Stomach (tissue), 9 donors: ENCODE measurements around the gene CORO1C. TPM values are rescaled to one million over a fixed set of nuclear protein-coding genes. Genes with fewer than 3 reads are reported as not detected.
A peak's percentile ranks its signal among the peaks of the same experiment; 100 is the strongest.

Experiments
- DNase-seq, 2 donors: peaks; one replicate each; pipeline versions ENCODE4 v3.0.0 to v3.0.0-alpha.2; 2013 to 2019
- H3K27ac ChIP-seq, 5 donors: fragments of 200-600 bp in 4 of 5; sonication (generic) in 4 of 5; one replicate each; pipeline ENCODE4 v1.5.1; 2013 to 2019; ENCODE audit warnings: mild to moderate bottlenecking in 1 of 5, moderate library complexity in 1 of 5
- H3K27me3 ChIP-seq, 3 donors: fragments of 200-600 bp; sonication (generic); one replicate each; pipeline ENCODE4 v1.5.1; 2017 to 2019; ENCODE audit warnings: mixed run types in 1 of 3
- H3K36me3 ChIP-seq, 4 donors: fragments of 200-600 bp; sonication (generic); 1 replicate in 3 of 4; 2 replicates in 1 of 4; pipeline ENCODE4 v1.5.1; 2016 to 2019
- H3K4me1 ChIP-seq, 4 donors: fragments of 200-600 bp; sonication (generic); one replicate each; pipeline ENCODE4 v1.5.1; 2016 to 2019
- H3K4me3 ChIP-seq, 4 donors: fragments of 200-600 bp; sonication (generic) in 3 of 4; one replicate each; pipeline ENCODE4 v1.5.1; 2016 to 2019; ENCODE audit warnings: mild to moderate bottlenecking in 1 of 4
- H3K9me3 ChIP-seq, 4 donors: fragments of 200-600 bp; sonication (generic); one replicate each; pipeline ENCODE4 v1.5.1; 2016 to 2019
- CTCF ChIP-seq, 7 experiments: fragments of 450-650 bp in 4 of 7; fragments of 200-600 bp in 3 of 7; sonication (generic) in 3 of 7; IDR thresholded peaks; one replicate each; pipeline ENCODE4 v1.5.1; 2016 to 2019; ENCODE audit warnings: antibody characterized with exemption in 7 of 7, control low read depth in 2 of 7, mild to moderate bottlenecking in 1 of 7
- EP300 ChIP-seq: sonication (generic); formaldehyde crosslinking; IDR thresholded peaks from one replicate; pipeline ENCODE4 v1.6.1; 2017; ENCODE audit warnings: antibody characterized with exemption
- POLR2A ChIP-seq, 4 donors: fragments of 450-650 bp; IDR thresholded peaks; one replicate each; pipeline ENCODE4 v1.6.1; 2016; ENCODE audit warnings: antibody characterized with exemption in 4 of 4, control low read depth in 2 of 4, mild to moderate bottlenecking in 1 of 4, moderate library complexity in 1 of 4
- POLR2AphosphoS5 ChIP-seq, 3 donors: sonication (generic); formaldehyde crosslinking; IDR thresholded peaks; one replicate each; pipeline ENCODE4 v1.6.1; 2016; ENCODE audit warnings: antibody characterized with exemption in 3 of 3
- WGBS, 5 donors: extraction: QIAGEN DNeasy Blood & Tissue Kit in 3 of 5; methylation state at CpG; one replicate each; pipeline versions ENCODE4 v1.1.5 to v1.1.7; 2013 to 2018; 5-methylcytosine and 5-hydroxymethylcytosine counted together
- intact Hi-C: fragments of 100-400 bp; cut with DNase I; formaldehyde crosslinking; loops from one replicate; pipeline ENCODE4 v1.15.1; 2023; ENCODE audit warnings: low total_unique reads
- polyA plus RNA-seq, 3 donors: library from polyadenylated mRNA; stranded (reverse); fragments of 200-250 nt; gene quantifications; one replicate each; pipeline ENCODE4 v1.2.3, GENCODE V29; 2013
- total RNA-seq, 5 donors: library from RNA; depleted of rRNA; stranded (reverse); fragments of >200 nt; gene quantifications; one replicate each; pipeline versions ENCODE4 v1.1.0 to v1.2.3, GENCODE V29; 2014 to 2016
- donor health status: healthy with polysubstance abuse.
- donor health status: Bipolar disorder and iron deficiency.
- donor health status: healthy.

Gene CORO1C
- total and polyA plus RNA-seq, 8 donors: 27.4 to 392 (median 143) TPM

DNA sequence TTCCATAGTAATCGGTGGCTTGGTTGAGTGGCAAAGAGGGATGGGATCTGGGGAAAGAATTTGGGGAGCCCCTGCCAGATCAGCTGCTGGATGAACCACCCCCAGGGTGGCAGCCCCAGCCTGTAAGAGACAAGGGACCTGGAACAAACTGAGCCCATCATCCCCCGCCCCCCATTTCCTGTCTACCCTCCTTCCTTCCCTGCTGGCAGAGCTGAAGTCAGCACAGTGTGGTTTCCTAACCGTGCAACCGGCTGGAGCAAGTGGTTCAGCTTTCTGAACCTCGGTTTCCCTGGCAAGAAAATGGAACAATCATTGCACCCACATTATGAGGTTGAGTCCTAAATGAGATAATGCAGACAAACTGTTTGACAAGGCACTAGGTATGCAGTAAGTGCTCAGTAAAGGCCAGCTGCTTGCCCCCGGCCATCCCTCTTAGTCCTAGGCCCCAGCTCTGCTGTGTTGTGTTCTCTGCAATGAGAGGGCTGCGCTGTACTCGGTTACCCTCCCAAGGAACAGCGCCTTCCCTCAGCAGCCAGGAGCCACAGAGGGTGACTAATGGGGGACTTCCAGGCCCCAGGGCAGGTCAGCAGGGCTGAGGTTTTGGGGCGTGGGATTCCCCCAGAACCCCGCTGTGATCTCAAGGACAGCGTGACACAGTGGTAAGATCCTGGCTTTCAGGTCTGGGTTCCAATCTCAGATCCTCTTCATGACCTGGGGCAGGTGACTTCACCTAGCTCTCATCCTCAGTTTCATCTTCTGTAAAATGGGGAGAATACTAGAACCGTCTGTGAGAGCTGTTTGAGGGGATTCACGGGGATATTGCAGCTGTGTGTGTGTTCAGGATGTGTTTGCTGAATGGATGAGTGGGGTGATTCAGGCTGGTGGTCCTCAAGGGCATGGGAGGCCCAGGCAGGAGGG, 114.1 kb downstream of the CORO1C start:
- H3K36me3 ChIP-seq: peaks cover 0 to 6% (median 0%) of the 10 kb centered on the region in 4 donors
- H3K27ac ChIP-seq: peak overlapping the region in 2 of 5 donors; percentile 11 to 48
- WGBS, 5 donors: 68 to 75% (median 73%) methylated on average over 14 of the region's 14 CpGs
- intact Hi-C loops: no loop called here
- H3K4me3 ChIP-seq: no peak overlapping the region
- TF ChIP-seq POLR2A (IDR thresholded peaks at IDR 0.05) (no peak), CTCF (IDR thresholded peaks at IDR 0.05) (no peak), EP300 (no peak), POLR2AphosphoS5 (IDR thresholded peaks at IDR 0.05) (no peak)
- peak in 1 of 2 donors; percentile 43 for DNase-seq
- H3K4me1 ChIP-seq: peaks cover 0 to 40% (median 17%) of the 10 kb centered on the region in 4 donors
- H3K9me3 ChIP-seq: no peaks in the 10 kb centered on the region
- no peaks in the 10 kb centered on the region for H3K27me3 ChIP-seq

- DNase-seq: no peak
- intact Hi-C loops: no loop called here
- Histone ChIP-seq H3K4me3 (no peak overlapping the region), H3K4me1 (peaks cover 0 to 32% (median 17%) of the 10 kb centered on the region in 4 donors), H3K27ac (peak overlapping the region in 2 of 5 donors; percentile 11 to 48), H3K36me3 (no peaks in the 10 kb centered on the region), H3K27me3 (no peaks in the 10 kb centered on the region), H3K9me3 (no peaks in the 10 kb centered on the region)
- TF ChIP-seq CTCF (IDR thresholded peaks at IDR 0.05) (no peak), EP300 (no peak), POLR2A (IDR thresholded peaks at IDR 0.05) (no peak), POLR2AphosphoS5 (IDR thresholded peaks at IDR 0.05) (no peak)
- 92 to 95% (median 93%) methylated on average over 2 of the region's 2 CpGs for WGBS, 5 donors
Measured at GRCh38 chr12:108616359-108616758, 115.0 kb downstream of the CORO1C start.

DNA sequence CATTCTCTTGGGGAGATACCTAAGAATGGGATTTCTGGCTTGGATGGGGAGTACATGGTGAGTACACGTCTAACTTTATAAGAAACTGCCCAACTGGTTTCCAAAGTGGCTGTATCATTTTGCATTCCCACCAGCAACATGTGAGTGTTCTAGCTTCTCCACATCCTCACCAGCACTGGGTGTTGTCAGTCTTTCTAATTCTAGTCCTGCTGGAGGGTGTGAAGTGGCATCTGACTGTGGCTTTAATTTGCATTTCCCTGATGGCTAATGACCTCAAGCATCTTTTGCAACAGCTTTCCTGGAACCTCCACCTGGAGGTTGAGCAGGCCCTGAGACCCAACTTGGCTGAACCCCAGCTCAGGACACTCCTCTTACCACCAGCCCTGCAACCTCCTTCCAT, 115.4 kb downstream of the CORO1C start:
- H3K36me3 ChIP-seq: no peaks in the 10 kb centered on the region
- TF ChIP-seq CTCF (IDR thresholded peaks at IDR 0.05): no peak
- no peak for TF ChIP-seq POLR2AphosphoS5 (IDR thresholded peaks at IDR 0.05)
- no peak for TF ChIP-seq EP300
- no peak for TF ChIP-seq POLR2A (IDR thresholded peaks at IDR 0.05)
- no peaks in the 10 kb centered on the region for H3K9me3 ChIP-seq
- H3K4me1 ChIP-seq: peaks cover 0 to 32% (median 17%) of the 10 kb centered on the region in 4 donors
- intact Hi-C loops: no loop called here
- no peak for DNase-seq
- no peak overlapping the region for H3K27ac ChIP-seq
- WGBS, 5 donors: 56 to 91% (median 85%) methylated on average over 1 of the region's 1 CpG
- H3K4me3 ChIP-seq: no peak overlapping the region
- no peaks in the 10 kb centered on the region for H3K27me3 ChIP-seq

GRCh38 chr12:108614639-108615038, 116.7 kb downstream of the CORO1C start:
- Histone ChIP-seq H3K4me1 (peaks cover 0 to 35% (median 21%) of the 10 kb centered on the region in 4 donors), H3K27me3 (peaks cover 0 to 5% (median 0%) of the 10 kb centered on the region in 3 donors)
- intact Hi-C loops: no loop called here

More at GRCh38 chr12:108614639-108615038, 116.7 kb downstream of the CORO1C start:
- Histone ChIP-seq H3K27ac (no peak overlapping the region), H3K4me3 (no peak overlapping the region), H3K9me3 (no peaks in the 10 kb centered on the region), H3K36me3 (no peaks in the 10 kb centered on the region)
- TF ChIP-seq EP300 (no peak), POLR2A (IDR thresholded peaks at IDR 0.05) (no peak), CTCF (IDR thresholded peaks at IDR 0.05) (no peak), POLR2AphosphoS5 (IDR thresholded peaks at IDR 0.05) (no peak)
- no peak for DNase-seq
- WGBS, 5 donors: 82 to 96% (median 86%) methylated on average over 6 of the region's 6 CpGs
